ENCODE data around the gene SCAMP1.

DNA sequence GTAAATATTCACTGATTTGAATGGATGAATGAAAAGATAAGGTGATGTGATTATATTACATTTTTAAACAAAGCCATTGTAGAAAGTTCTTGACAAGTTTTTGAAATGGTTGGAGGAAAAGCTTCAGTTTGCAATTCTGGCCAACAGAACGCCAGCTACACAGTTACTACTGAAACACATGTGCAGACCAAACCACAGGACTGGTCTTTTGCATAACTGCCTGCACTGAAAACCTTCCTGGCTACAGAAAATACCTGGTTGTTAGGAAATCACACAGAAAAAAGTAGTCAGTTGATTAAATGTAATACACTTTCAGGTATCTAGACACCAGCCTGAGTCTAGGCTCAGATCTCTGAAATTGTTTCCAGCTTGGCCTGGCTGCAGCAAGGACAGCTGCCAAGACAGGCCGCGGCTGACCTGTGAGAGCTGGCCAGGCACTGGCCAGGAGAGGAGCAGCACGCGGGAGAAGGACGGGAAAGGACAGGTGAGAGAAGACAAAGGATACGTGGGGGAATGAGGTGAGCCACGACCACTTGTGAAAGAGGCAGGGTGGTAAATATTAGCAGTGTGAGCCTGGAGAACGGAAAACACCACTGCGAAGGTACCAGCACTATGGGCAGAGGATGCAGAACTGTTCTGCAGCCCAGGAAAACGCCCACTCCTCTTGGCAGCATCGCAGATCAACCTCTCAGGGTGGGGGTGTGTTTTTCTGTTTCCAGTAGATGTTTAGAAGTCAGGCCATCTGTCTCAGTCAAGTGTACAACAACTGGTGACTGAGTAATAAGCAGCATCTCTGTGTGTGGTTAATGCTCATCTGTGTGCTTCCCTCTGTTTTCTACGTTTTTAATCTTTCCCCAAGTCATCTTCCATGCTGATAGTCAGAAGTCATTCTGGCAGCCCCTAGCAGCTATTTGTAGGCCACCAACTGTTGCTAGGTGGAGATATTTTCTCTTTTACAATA is 137.4 kb downstream of the SCAMP1 start:
- TF ChIP-seq, protein P1, sequence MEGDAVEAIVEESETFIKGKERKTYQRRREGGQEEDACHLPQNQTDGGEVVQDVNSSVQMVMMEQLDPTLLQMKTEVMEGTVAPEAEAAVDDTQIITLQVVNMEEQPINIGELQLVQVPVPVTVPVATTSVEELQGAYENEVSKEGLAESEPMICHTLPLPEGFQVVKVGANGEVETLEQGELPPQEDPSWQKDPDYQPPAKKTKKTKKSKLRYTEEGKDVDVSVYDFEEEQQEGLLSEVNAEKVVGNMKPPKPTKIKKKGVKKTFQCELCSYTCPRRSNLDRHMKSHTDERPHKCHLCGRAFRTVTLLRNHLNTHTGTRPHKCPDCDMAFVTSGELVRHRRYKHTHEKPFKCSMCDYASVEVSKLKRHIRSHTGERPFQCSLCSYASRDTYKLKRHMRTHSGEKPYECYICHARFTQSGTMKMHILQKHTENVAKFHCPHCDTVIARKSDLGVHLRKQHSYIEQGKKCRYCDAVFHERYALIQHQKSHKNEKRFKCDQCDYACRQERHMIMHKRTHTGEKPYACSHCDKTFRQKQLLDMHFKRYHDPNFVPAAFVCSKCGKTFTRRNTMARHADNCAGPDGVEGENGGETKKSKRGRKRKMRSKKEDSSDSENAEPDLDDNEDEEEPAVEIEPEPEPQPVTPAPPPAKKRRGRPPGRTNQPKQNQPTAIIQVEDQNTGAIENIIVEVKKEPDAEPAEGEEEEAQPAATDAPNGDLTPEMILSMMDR (conservative IDR thresholded peaks at IDR 0.05; ENCODE audit: low read depth, low read length) = no peak
- TF ChIP-seq EZH2 (IDR thresholded peaks at IDR 0.05; ENCODE audit: borderline replicate concordance, low read depth, low read length, poor library complexity, severe bottlenecking) = no peak

Measured in A673 (cell line).